HepG2 (cell line): Measurements from ENCODE around the gene RGP1. TPM values are rescaled to one million over a fixed set of nuclear protein-coding genes. Genes with fewer than 3 reads are reported as not detected.
A peak's percentile ranks its signal among the peaks of the same experiment; 100 is the strongest.

Experiments
- ATAC-seq: fragments of 200-7000 bp; cut with Tn5 transposase; 3 replicates; pipeline ENCODE4 v1.9.1; 2020; ENCODE audit warnings: mild to moderate bottlenecking, moderate library complexity
- BruUV-seq: library from RNA; stranded (reverse); fragments of 400-500 nt; replicated peaks from 2 replicates; lab custom pipeline; 2021; lab: Mats Ljungman, UMichigan
- CTCF ChIA-PET: fragments of 300-600 bp; formaldehyde crosslinking; extraction: SDS; loops from one replicate; lab custom pipeline; 2021; ENCODE audit warnings: low total read pairs, inconsistent platforms, low intra/inter-chr PET ratio; lab: Yijun Ruan, JAX
- POLR2A ChIA-PET: fragments of 350-600 bp; sonication (Branson Sonifier 250); formaldehyde crosslinking; loops from one replicate; lab custom pipeline; 2020; ENCODE audit warnings: antibody characterized with exemption, inconsistent platforms; lab: Yijun Ruan, JAX
- DNase-seq: peaks from one replicate; pipeline ENCODE4 v3.0.0-alpha.2; 2015; ENCODE audit warnings: low spot score
- FAIRE-seq: peaks from 3 replicates; lab custom pipeline; 2011; peaks lifted over from hg19 to GRCh38; lab: Jason Lieb, UNC
- H2AFZ ChIP-seq: one replicate; pipeline ENCODE4 v1.6.1; 2011; ENCODE audit warnings: low read length, inconsistent platforms
- H3K27ac ChIP-seq: fragments of 300-600 bp; 3 replicates; pipeline ENCODE4 v1.8.0; 2011; ENCODE audit warnings: mixed run types, mild to moderate bottlenecking, mixed read lengths, low read length, inconsistent platforms; ENCODE audit not compliant: insufficient read depth; ENCODE audit errors: extremely low read length
- H3K27me3 ChIP-seq, 2 experiments: fragments of 200-600 bp in 1 of 2; 2 replicates in 1 of 2; 3 replicates in 1 of 2; pipeline versions ENCODE4 v1.6.0 to v1.8.0; 2011; ENCODE audit warnings: low read length in 2 of 2, mild to moderate bottlenecking in 2 of 2, moderate library complexity in 2 of 2, inconsistent platforms in 1 of 2; ENCODE audit not compliant: insufficient read depth in 2 of 2, control insufficient read depth in 1 of 2
- H3K36me3 ChIP-seq, 2 experiments: fragments of 200-600 bp in 1 of 2; replicated peaks in 1 of 2; 2 replicates in 1 of 2; 3 replicates in 1 of 2; pipeline versions ENCODE4 v1.5.1 to v1.8.0; 2011; ENCODE audit warnings: low read length in 2 of 2, inconsistent platforms in 1 of 2; ENCODE audit not compliant: insufficient read depth in 2 of 2, control insufficient read depth in 1 of 2
- H3K4me1 ChIP-seq: 2 replicates; pipeline ENCODE4 v1.5.1; 2012; ENCODE audit warnings: low read length, inconsistent platforms; ENCODE audit not compliant: insufficient read depth
- H3K4me2 ChIP-seq: 2 replicates; pipeline ENCODE4 v1.6.0; 2011; ENCODE audit warnings: low read depth, low read length, inconsistent platforms
- H3K4me3 ChIP-seq, 3 experiments: fragments of 200-600 bp in 1 of 3; sonication (generic), shearing (Covaris generic) in 1 of 3; replicated peaks in 1 of 3; 2 replicates each; pipeline ENCODE4 v1.5.1; 2011 to 2016; ENCODE audit warnings: low read length in 3 of 3, inconsistent platforms in 2 of 3, low read depth in 2 of 3, mild to moderate bottlenecking in 2 of 3, control low read depth in 1 of 3, mixed read lengths in 1 of 3; ENCODE audit not compliant: insufficient read depth in 1 of 3
- H3K79me2 ChIP-seq: one replicate; pipeline ENCODE4 v1.6.1; 2011; ENCODE audit warnings: low read length, inconsistent platforms; ENCODE audit not compliant: insufficient read depth
- H3K9ac ChIP-seq: 2 replicates; pipeline ENCODE4 v1.6.0; 2011; ENCODE audit warnings: mild to moderate bottlenecking, low read depth, low read length, inconsistent platforms; ENCODE audit not compliant: insufficient read depth
- H3K9me3 ChIP-seq: 2 replicates; pipeline ENCODE4 v1.5.1; 2012; ENCODE audit warnings: mild to moderate bottlenecking, low read length
- H4K20me1 ChIP-seq: 2 replicates; pipeline ENCODE4 v1.6.0; 2011; ENCODE audit warnings: inconsistent platforms, mild to moderate bottlenecking, low read length, moderate library complexity; ENCODE audit not compliant: insufficient read depth
- ERF ChIP-seq: IDR thresholded peaks from 2 replicates; pipeline ENCODE4 v1.6.1; 2018; ENCODE audit warnings: missing biosample characterization, missing genetic modification reagents
- FOXA3 ChIP-seq: IDR thresholded peaks from 2 replicates; pipeline ENCODE4 v1.6.1; 2016; ENCODE audit warnings: missing genetic modification reagents, missing compliant biosample characterization
- HOXA3 ChIP-seq: sonication (generic); formaldehyde crosslinking; IDR thresholded peaks from 2 replicates; pipeline ENCODE4 v1.5.0; 2020; ENCODE audit warnings: missing genetic modification reagents
- MEIS2 ChIP-seq: sonication (generic); formaldehyde crosslinking; IDR thresholded peaks from 2 replicates; pipeline ENCODE4 v1.9.0; 2021; ENCODE audit warnings: mild to moderate bottlenecking, missing genetic modification reagents
- PATZ1 ChIP-seq: sonication (generic); formaldehyde crosslinking; IDR thresholded peaks from 2 replicates; pipeline ENCODE4 v1.4.0; 2020; ENCODE audit warnings: missing genetic modification reagents
- RBFOX2 ChIP-seq: fragments of 200-400 bp; formaldehyde crosslinking; IDR thresholded peaks from 2 replicates; pipeline ENCODE4 v1.6.1; 2017; ENCODE audit warnings: low read depth, mild to moderate bottlenecking, low read length
- RFXAP ChIP-seq: sonication (generic); formaldehyde crosslinking; IDR thresholded peaks from 2 replicates; pipeline ENCODE4 v1.4.0; 2020; ENCODE audit warnings: missing genetic modification reagents, borderline replicate concordance
- RXRB ChIP-seq: IDR thresholded peaks from 2 replicates; pipeline ENCODE4 v1.6.1; 2016; ENCODE audit warnings: borderline replicate concordance, missing genetic modification reagents, missing compliant biosample characterization
- SOX13 ChIP-seq, 3 experiments: fragments of 450-650 bp in 1 of 3; sonication (generic) in 1 of 3; formaldehyde crosslinking in 1 of 3; IDR thresholded peaks in 2 of 3; conservative IDR thresholded peaks in 1 of 3; 2 replicates each; pipeline versions ENCODE4 v1.5.0 to v1.6.1; 2016 to 2020; ENCODE audit warnings: antibody characterized with exemption in 1 of 3, mild to moderate bottlenecking in 1 of 3, missing compliant biosample characterization in 1 of 3, missing genetic modification reagents in 1 of 3, moderate library complexity in 1 of 3
- TFE3 ChIP-seq: IDR thresholded peaks from 2 replicates; pipeline ENCODE4 v1.6.1; 2016
- ZFX ChIP-seq: sonication (generic); formaldehyde crosslinking; IDR thresholded peaks from 2 replicates; pipeline ENCODE4 v1.4.0; 2020; ENCODE audit warnings: mild to moderate bottlenecking, low read depth, missing genetic modification reagents, moderate library complexity
- ZNF263 ChIP-seq: sonication (generic); formaldehyde crosslinking; IDR thresholded peaks from 2 replicates; pipeline ENCODE4 v1.4.0; 2020; ENCODE audit warnings: missing genetic modification reagents
- ZNF432 ChIP-seq: sonication (generic); formaldehyde crosslinking; IDR thresholded peaks from 2 replicates; pipeline ENCODE4 v1.5.0; 2020; ENCODE audit warnings: missing genetic modification reagents, mild to moderate bottlenecking, borderline replicate concordance
- ZNF768 ChIP-seq: sonication (generic); formaldehyde crosslinking; IDR thresholded peaks from 2 replicates; pipeline ENCODE4 v1.4.0; 2020; ENCODE audit warnings: missing genetic modification reagents
- ZNF816 ChIP-seq: sonication (generic); formaldehyde crosslinking; IDR thresholded peaks from 2 replicates; pipeline ENCODE4 v1.8.0; 2022; ENCODE audit warnings: missing genetic modification reagents, mild to moderate bottlenecking, borderline replicate concordance
- WGBS: methylation state at CpG from one replicate; pipeline ENCODE4 v1.1.6; 2017; ENCODE audit warnings: low lambda C conversion rate; 5-methylcytosine and 5-hydroxymethylcytosine counted together
- in situ Hi-C: cut with HindIII; loops from 2 replicates; pipeline ENCODE4 v1.10.0; 2017; ENCODE audit warnings: low pct_unique_long_range_greater_than_20kb; ENCODE audit not compliant: extremely low pct_ligation_motif_present
- intact Hi-C: fragments of 100-400 bp; cut with micrococcal nuclease; formaldehyde crosslinking; loops from one replicate; pipeline ENCODE4 v1.10.0; 2022; ENCODE audit not compliant: unreplicated experiment
- polyA plus RNA-seq, 8 experiments: library from polyadenylated mRNA; depleted of rRNA in 3 of 8; stranded (reverse) in 7 of 8; unstranded in 1 of 8; fragments of >200 nt; fragmentation: Illumina TruSeq in 4 of 8; extraction: Trizol in 4 of 8; gene quantifications; 2 replicates each; pipeline versions ENCODE4 v1.2.1 to v1.2.3, GENCODE V29; 2011 to 2016; ENCODE audit warnings: low read depth in 4 of 8, missing spikeins in 1 of 8, mixed read lengths in 1 of 8; ENCODE audit not compliant: insufficient read depth in 1 of 8
- total RNA-seq, 5 experiments: library from RNA; depleted of rRNA; stranded (reverse); fragments of >200 nt; fragmentation: Illumina TruSeq; extraction: Trizol; gene quantifications; 2 replicates each; pipeline ENCODE4 v1.2.3, GENCODE V29; 2016; ENCODE audit warnings: low read depth in 1 of 5
- TF ChIP-seq, protein P1 (sequence below): sonication (generic); formaldehyde crosslinking; IDR thresholded peaks from 2 replicates; pipeline ENCODE4 v1.4.0; 2020; ENCODE audit warnings: low read depth, mild to moderate bottlenecking, missing genetic modification reagents
- TF ChIP-seq, protein P2 (sequence below): IDR thresholded peaks from 2 replicates; pipeline ENCODE4 v1.6.1; 2016; ENCODE audit warnings: mild to moderate bottlenecking, missing biosample characterization, missing genetic modification reagents

The RGP1 gene
- total and polyA plus RNA-seq, 2 of the 13 experiments (the other 11 are each of a cell fraction or from before 2014, with no cell fraction given): 12.7 to 21.0 TPM

DNA sequence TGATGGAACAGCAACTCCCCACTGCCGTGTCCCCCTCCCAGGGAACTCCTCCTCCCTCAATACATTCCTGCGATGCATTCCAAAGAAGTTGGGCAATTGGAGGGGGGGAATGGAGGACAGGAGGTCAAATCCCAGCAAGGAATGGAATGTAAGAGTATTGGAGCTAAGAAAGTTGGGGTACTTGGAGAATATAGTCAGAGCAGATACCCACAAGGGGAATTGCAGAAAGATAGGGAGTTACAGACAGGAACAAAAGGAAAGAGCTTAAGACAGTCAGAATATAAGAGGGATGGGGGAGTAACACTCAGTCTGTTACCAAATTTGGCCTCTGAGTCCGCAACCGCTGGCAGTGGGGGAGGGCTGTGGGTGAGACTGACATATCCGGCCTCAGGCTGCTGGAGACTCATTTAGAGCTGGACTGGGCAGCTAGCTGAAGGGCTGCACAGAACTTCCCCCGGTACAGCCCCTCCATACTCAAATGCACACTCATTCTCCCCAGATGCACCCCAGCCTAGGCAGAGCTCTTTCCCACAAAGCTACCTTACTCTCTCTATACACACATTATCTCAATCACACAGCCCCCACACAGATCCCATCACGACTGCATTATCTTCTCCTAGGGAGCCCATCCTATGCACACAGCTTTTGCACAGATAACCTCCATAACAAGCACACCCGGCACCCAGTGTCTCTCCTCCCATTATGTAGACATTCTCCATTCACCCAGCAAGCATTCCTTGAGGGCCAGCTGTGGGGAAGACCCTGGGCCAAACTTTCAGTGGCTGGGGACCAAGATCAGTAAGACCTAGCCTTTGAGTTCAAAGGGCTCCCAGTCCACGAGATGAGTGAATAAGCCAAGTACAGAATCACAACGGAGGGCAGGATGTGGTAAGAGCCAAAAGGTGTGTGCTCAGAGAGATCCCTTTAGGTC is 20.8 kb upstream of the RGP1 start:
- peaks cover 54% of the 10 kb centered on the region for H3K4me1 ChIP-seq
- H3K9me3 ChIP-seq: no peaks in the 10 kb centered on the region
- intact Hi-C loops (no loop called here), in situ Hi-C loops (loop anchor here (5.0 kb wide), 1 partner anchor 61 kb away; the partner anchor contains the start of gene ARHGEF39)
- no peak for FAIRE-seq
- H3K4me3 ChIP-seq: peak overlapping the region; percentile 38 to 98 (median 59)
- H2AFZ ChIP-seq: no peak overlapping the region
- ATAC-seq: 0 out of 3 replicates have a peak, but pooled peaks have one; percentile 1
- peak overlapping the region; percentile 77 for H3K27ac ChIP-seq
- DNase-seq: peak; percentile 91
- peak overlapping the region; percentile 98 for H3K4me2 ChIP-seq
- H3K79me2 ChIP-seq: peaks cover 59% of the 10 kb centered on the region
- BruUV-seq: no TSS peak
- no peaks in the 10 kb centered on the region; a peak in 1 of 5 replicates for H3K27me3 ChIP-seq
- 3% methylated on average over 9 of the region's 10 CpGs for WGBS
- CTCF ChIA-PET: no interaction called here
- H3K36me3 ChIP-seq: peaks cover 10 to 30% of the 10 kb centered on the region in 2 experiments
- POLR2A ChIA-PET: interaction anchor here (0.8 to 3.5 kb wide), 21 partner anchors 8 to 1084 kb away, joined by 3 to 44 read pairs (median 8); partner anchors contain the start of genes ARHGEF39, CCDC107, GBA2 and HINT2
- peak overlapping the region; percentile 58 for H3K9ac ChIP-seq
- H4K20me1 ChIP-seq: peaks cover 30% of the 10 kb centered on the region
- TF ChIP-seq TFE3 (CRISPR knock-in tag): no peak
- no peak for TF ChIP-seq ZNF768 (CRISPR knock-in tag)
- peak; percentile 36; the same call in 1 of the 2 replicates for TF ChIP-seq ZFX
- no peak for TF ChIP-seq RFXAP
- TF ChIP-seq ZNF263 (CRISPR knock-in tag): no peak
- no peak for TF ChIP-seq HOXA3 (CRISPR knock-in tag)
- peak; percentile 35; the same call in 1 of the 2 replicates for TF ChIP-seq SOX13 (IDR thresholded peaks at IDR 0.05)
- TF ChIP-seq SOX13 (CRISPR knock-in tag; conservative IDR thresholded peaks at IDR 0.05 in 1 of 2, IDR thresholded peaks at IDR 0.05 in 1 of 2): peak in 1 of 2 experiments; percentile 88; a peak in 2 of 4 replicates
- TF ChIP-seq PATZ1 (CRISPR knock-in tag): peak; percentile 99
- TF ChIP-seq ERF (CRISPR knock-in tag): no peak
- TF ChIP-seq, protein P1, sequence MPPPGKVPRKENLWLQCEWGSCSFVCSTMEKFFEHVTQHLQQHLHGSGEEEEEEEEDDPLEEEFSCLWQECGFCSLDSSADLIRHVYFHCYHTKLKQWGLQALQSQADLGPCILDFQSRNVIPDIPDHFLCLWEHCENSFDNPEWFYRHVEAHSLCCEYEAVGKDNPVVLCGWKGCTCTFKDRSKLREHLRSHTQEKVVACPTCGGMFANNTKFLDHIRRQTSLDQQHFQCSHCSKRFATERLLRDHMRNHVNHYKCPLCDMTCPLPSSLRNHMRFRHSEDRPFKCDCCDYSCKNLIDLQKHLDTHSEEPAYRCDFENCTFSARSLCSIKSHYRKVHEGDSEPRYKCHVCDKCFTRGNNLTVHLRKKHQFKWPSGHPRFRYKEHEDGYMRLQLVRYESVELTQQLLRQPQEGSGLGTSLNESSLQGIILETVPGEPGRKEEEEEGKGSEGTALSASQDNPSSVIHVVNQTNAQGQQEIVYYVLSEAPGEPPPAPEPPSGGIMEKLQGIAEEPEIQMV (CRISPR knock-in tag): no peak
- 0 out of 2 replicates have a peak, but pooled peaks have one; percentile 22 for TF ChIP-seq RBFOX2
- TF ChIP-seq, protein P2, sequence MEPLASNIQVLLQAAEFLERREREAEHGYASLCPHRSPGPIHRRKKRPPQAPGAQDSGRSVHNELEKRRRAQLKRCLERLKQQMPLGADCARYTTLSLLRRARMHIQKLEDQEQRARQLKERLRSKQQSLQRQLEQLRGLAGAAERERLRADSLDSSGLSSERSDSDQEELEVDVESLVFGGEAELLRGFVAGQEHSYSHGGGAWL: no peak
- no peak for TF ChIP-seq ZNF432 (CRISPR knock-in tag)
- no peak for TF ChIP-seq ZNF816 (CRISPR knock-in tag)
- peak; percentile 37; the same call in 1 of the 2 replicates for TF ChIP-seq RXRB (CRISPR knock-in tag)
- TF ChIP-seq MEIS2: no peak
- peak; percentile 17; the same call in 1 of the 2 replicates for TF ChIP-seq FOXA3
